Type B pancreatic cell (in vitro differentiated cells): ENCODE data around the gene CHCHD6. TPM values are rescaled to one million over a fixed set of nuclear protein-coding genes. Genes with fewer than 3 reads are reported as not detected.

ENCODE experiments used
- DNase-seq: peaks from one replicate; pipeline ENCODE4 v3.0.0; 2021; ENCODE audit warnings: mixed read lengths; ENCODE audit not compliant: unreplicated experiment; ENCODE audit errors: extremely low spot score
- H3K27ac Mint-ChIP-seq: 2 replicates; pipeline ENCODE4 v1.8.0; 2021; ENCODE audit warnings: mild to moderate bottlenecking, mixed read lengths
- H3K27me3 Mint-ChIP-seq: 2 replicates; pipeline ENCODE4 v1.8.0; 2021; ENCODE audit warnings: mixed read lengths
- H3K36me3 Mint-ChIP-seq: 2 replicates; pipeline ENCODE4 v1.8.0; 2021; ENCODE audit warnings: mixed read lengths
- H3K4me1 Mint-ChIP-seq: one replicate; pipeline ENCODE4 v1.8.0; 2021; ENCODE audit warnings: mixed read lengths; ENCODE audit not compliant: unreplicated experiment
- H3K4me3 Mint-ChIP-seq: 2 replicates; pipeline ENCODE4 v1.8.0; 2021; ENCODE audit warnings: mild to moderate bottlenecking, mixed read lengths
- H3K9me3 Mint-ChIP-seq: 2 replicates; pipeline ENCODE4 v1.8.0; 2021; ENCODE audit warnings: mixed read lengths
- CTCF ChIP-seq: fragments of 200-600 bp; sonication (generic); conservative IDR thresholded peaks from 2 replicates; pipeline ENCODE4 v1.5.0; 2021; ENCODE audit warnings: antibody characterized with exemption, mild to moderate bottlenecking
- total RNA-seq: library from RNA; stranded (reverse); gene quantifications from 2 replicates; pipeline ENCODE4 v1.2.1, GENCODE V29; 2021; ENCODE audit warnings: low replicate concordance

The CHCHD6 gene
- total RNA-seq, 1 donor from 2014 or later, result 17.5 TPM

GRCh38 chr3:126828306-126828705 is 124.3 kb downstream of the CHCHD6 start:
- DNase-seq, result no peak
- no peak overlapping the region for H3K27ac Mint-ChIP-seq
- TF ChIP-seq CTCF, result no peak
- H3K36me3 Mint-ChIP-seq, result no peaks in the 10 kb centered on the region
- no peak overlapping the region for H3K4me3 Mint-ChIP-seq
- H3K27me3 Mint-ChIP-seq, result no peaks in the 10 kb centered on the region
- no peaks in the 10 kb centered on the region for H3K9me3 Mint-ChIP-seq
- H3K4me1 Mint-ChIP-seq, result no peaks in the 10 kb centered on the region

GRCh38 chr3:126832933-126833332 is 128.9 kb downstream of the CHCHD6 start:
- no peak for DNase-seq
- no peak for TF ChIP-seq CTCF
- H3K36me3 Mint-ChIP-seq, result no peaks in the 10 kb centered on the region
- no peak overlapping the region for H3K4me3 Mint-ChIP-seq
- no peaks in the 10 kb centered on the region for H3K27me3 Mint-ChIP-seq
- no peak overlapping the region for H3K27ac Mint-ChIP-seq
- H3K4me1 Mint-ChIP-seq, result no peaks in the 10 kb centered on the region
- no peaks in the 10 kb centered on the region for H3K9me3 Mint-ChIP-seq

GRCh38 chr3:126834596-126835471 is 130.8 kb downstream of the CHCHD6 start:
- Mint-ChIP-seq H3K4me1 (no peaks in the 10 kb centered on the region), H3K36me3 (no peaks in the 10 kb centered on the region), H3K9me3 (no peaks in the 10 kb centered on the region), H3K27ac (no peak overlapping the region), H3K27me3 (no peaks in the 10 kb centered on the region), H3K4me3 (no peak overlapping the region)
- no peak for DNase-seq
- no peak for TF ChIP-seq CTCF

- Mint-ChIP-seq H3K4me1 (no peaks in the 10 kb centered on the region), H3K27me3 (no peaks in the 10 kb centered on the region), H3K4me3 (no peak overlapping the region), H3K27ac (no peak overlapping the region), H3K36me3 (no peaks in the 10 kb centered on the region), H3K9me3 (no peaks in the 10 kb centered on the region)
- TF ChIP-seq CTCF, result peak; percentile 16
- no peak for DNase-seq
Observed at GRCh38 chr3:126835472-126836219, 131.6 kb downstream of the CHCHD6 start.

- no peaks in the 10 kb centered on the region for H3K4me1 Mint-ChIP-seq
- no peak overlapping the region for H3K4me3 Mint-ChIP-seq
- H3K27ac Mint-ChIP-seq, result no peak overlapping the region
- no peak for TF ChIP-seq CTCF
- no peak for DNase-seq
- no peaks in the 10 kb centered on the region for H3K9me3 Mint-ChIP-seq
- H3K27me3 Mint-ChIP-seq, result no peaks in the 10 kb centered on the region
- H3K36me3 Mint-ChIP-seq, result no peaks in the 10 kb centered on the region
Observed at GRCh38 chr3:126836220-126836860, 132.3 kb downstream of the CHCHD6 start.
